HG03442 (cell line): ENCODE measurements around the gene IPCEF1.
"Not testable (repeated sequence)": the region's sequence is repeated elsewhere in the genome, so short reads cannot be mapped to it uniquely, and the experiment has no call there.

ENCODE experiments used
- ATAC-seq: cut with Tn5 transposase; IDR thresholded peaks from one replicate; pipeline ENCODE4 v1.9.1; 2021; ENCODE audit warnings: mild to moderate bottlenecking, moderate library complexity; ENCODE audit not compliant: unreplicated experiment

IPCEF1 gene

GRCh38 chr6:154249499-154250298, 106.9 kb downstream of the IPCEF1 start:
- peak; percentile 65 for ATAC-seq

GRCh38 chr6:154247119-154247861, 109.3 kb downstream of the IPCEF1 start:
- ATAC-seq: peak; percentile 37

GRCh38 chr6:154246723-154247118, 109.9 kb downstream of the IPCEF1 start:
- ATAC-seq: no peak

GRCh38 chr6:154245506-154245905, 111.1 kb downstream of the IPCEF1 start:
- no peak for ATAC-seq

GRCh38 chr6:154243793-154244750, 112.5 kb downstream of the IPCEF1 start:
- ATAC-seq: no peak

- ATAC-seq: no peak
Observed at GRCh38 chr6:154242617-154243357, 113.8 kb downstream of the IPCEF1 start.

GRCh38 chr6:154241581-154241980, 115.0 kb downstream of the IPCEF1 start:
- no peak for ATAC-seq

- not testable (repeated sequence) for ATAC-seq
Observed at GRCh38 chr6:154241061-154241460, 115.5 kb downstream of the IPCEF1 start.

GRCh38 chr6:154239392-154239791, 117.2 kb downstream of the IPCEF1 start:
- peak; percentile 42 for ATAC-seq

- ATAC-seq: no peak
Observed at GRCh38 chr6:154238831-154239230, 117.8 kb downstream of the IPCEF1 start.

- ATAC-seq: no peak
Observed at GRCh38 chr6:154236646-154237301, 119.8 kb downstream of the IPCEF1 start.

GRCh38 chr6:154234019-154234772, 122.4 kb downstream of the IPCEF1 start:
- peak; percentile 47 for ATAC-seq

- ATAC-seq: no peak
Observed at GRCh38 chr6:154233383-154233782, 123.2 kb downstream of the IPCEF1 start.

- no peak for ATAC-seq
Observed at GRCh38 chr6:154232013-154232910, 124.3 kb downstream of the IPCEF1 start.

GRCh38 chr6:154230910-154231595, 125.5 kb downstream of the IPCEF1 start:
- no peak for ATAC-seq

GRCh38 chr6:154230393-154230792, 126.2 kb downstream of the IPCEF1 start:
- ATAC-seq: no peak

- ATAC-seq: peak; percentile 75
Observed at GRCh38 chr6:154229786-154230185, 126.8 kb downstream of the IPCEF1 start.
